H9 (cell line): ENCODE results near the gene ATXN1L. TPM values are rescaled to one million over a fixed set of nuclear protein-coding genes. Genes with fewer than 3 reads are reported as not detected.

ENCODE experiments used
- DNase-seq: peaks from one replicate; pipeline ENCODE4 v3.0.0-alpha.2; 2017
- H2AFZ ChIP-seq: one replicate; pipeline ENCODE4 v1.6.1; 2013; ENCODE audit warnings: mild to moderate bottlenecking, low read length, control low read depth, moderate library complexity
- H2AK5ac ChIP-seq: 2 replicates; pipeline ENCODE4 v1.6.1; 2013; ENCODE audit warnings: low read length, control low read depth, mixed read lengths; ENCODE audit not compliant: insufficient read length
- H2BK120ac ChIP-seq: one replicate; pipeline ENCODE4 v1.6.1; 2013; ENCODE audit warnings: low read depth, mild to moderate bottlenecking, low read length, control low read depth, inconsistent platforms; ENCODE audit not compliant: poor library complexity, severe bottlenecking
- H2BK12ac ChIP-seq: 2 replicates; pipeline ENCODE4 v1.6.1; 2013; ENCODE audit warnings: low read length, control low read depth, mixed read lengths, low read depth; ENCODE audit not compliant: insufficient read length
- H2BK15ac ChIP-seq: 2 replicates; pipeline ENCODE4 v1.6.1; 2013; ENCODE audit warnings: low read depth, low read length, control low read depth
- H2BK20ac ChIP-seq: one replicate; pipeline ENCODE4 v1.6.1; 2013; ENCODE audit warnings: low read depth, mild to moderate bottlenecking, low read length, control low read depth, inconsistent platforms; ENCODE audit not compliant: poor library complexity, severe bottlenecking
- H2BK5ac ChIP-seq: 2 replicates; pipeline ENCODE4 v1.6.1; 2013; ENCODE audit warnings: low read length, control low read depth, mixed read lengths; ENCODE audit not compliant: insufficient read length
- H3K14ac ChIP-seq: 2 replicates; pipeline ENCODE4 v1.6.1; 2013; ENCODE audit warnings: low read length, control low read depth; ENCODE audit not compliant: insufficient read depth
- H3K18ac ChIP-seq: 2 replicates; pipeline ENCODE4 v1.6.1; 2013; ENCODE audit warnings: low read depth, mild to moderate bottlenecking, mixed read lengths, low read length, control low read depth; ENCODE audit not compliant: insufficient read length
- H3K23ac ChIP-seq: 2 replicates; pipeline ENCODE4 v1.6.1; 2013; ENCODE audit warnings: low read length, control low read depth, mixed read lengths, low read depth; ENCODE audit not compliant: insufficient read length
- H3K23me2 ChIP-seq: 2 replicates; pipeline ENCODE4 v1.6.1; 2013; ENCODE audit warnings: low read depth, mild to moderate bottlenecking, mixed read lengths, low read length, control low read depth; ENCODE audit not compliant: insufficient read length, poor library complexity, severe bottlenecking
- H3K27ac ChIP-seq: 2 replicates; pipeline ENCODE4 v1.5.1; 2013; ENCODE audit warnings: low read length, control low read depth, mixed read lengths, low read depth; ENCODE audit not compliant: insufficient read length
- H3K27me3 ChIP-seq: 2 replicates; pipeline ENCODE4 v1.6.1; 2013; ENCODE audit warnings: low read length, control low read depth, inconsistent platforms; ENCODE audit not compliant: insufficient read depth
- H3K4ac ChIP-seq: 2 replicates; pipeline ENCODE4 v1.6.1; 2013; ENCODE audit warnings: low read depth, mild to moderate bottlenecking, control low read depth, inconsistent platforms, low read length, moderate library complexity
- H3K4me1 ChIP-seq: 2 replicates; pipeline ENCODE4 v1.6.1; 2013; ENCODE audit warnings: low read length, control low read depth, inconsistent platforms; ENCODE audit not compliant: insufficient read depth
- H3K4me2 ChIP-seq: 2 replicates; pipeline ENCODE4 v1.6.1; 2013; ENCODE audit warnings: low read length, control low read depth, mixed read lengths; ENCODE audit not compliant: insufficient read length, insufficient read depth
- H3K56ac ChIP-seq: 2 replicates; pipeline ENCODE4 v1.6.1; 2013; ENCODE audit warnings: low read depth, mild to moderate bottlenecking, mixed read lengths, low read length, control low read depth; ENCODE audit not compliant: insufficient read length
- H3K79me1 ChIP-seq: 2 replicates; pipeline ENCODE4 v1.6.1; 2013; ENCODE audit warnings: low read depth, mild to moderate bottlenecking, moderate library complexity, low read length, control low read depth, inconsistent platforms; ENCODE audit not compliant: insufficient read depth, poor library complexity, severe bottlenecking
- H3K79me2 ChIP-seq: 2 replicates; pipeline ENCODE4 v1.6.1; 2013; ENCODE audit warnings: low read length, control low read depth, inconsistent platforms; ENCODE audit not compliant: insufficient read depth
- H3K9ac ChIP-seq: 2 replicates; pipeline ENCODE4 v1.6.1; 2013; ENCODE audit warnings: low read length, control low read depth, mixed read lengths; ENCODE audit not compliant: insufficient read length; ENCODE audit errors: extremely low read depth
- H3K9me3 ChIP-seq: one replicate; pipeline ENCODE4 v1.6.1; 2013; ENCODE audit warnings: low read depth, low read length, inconsistent platforms; ENCODE audit not compliant: control insufficient read depth
- H3T11ph ChIP-seq: one replicate; pipeline ENCODE4 v1.6.1; 2013; ENCODE audit warnings: mild to moderate bottlenecking, low read length, control low read depth, inconsistent platforms
- H4K20me1 ChIP-seq: one replicate; pipeline ENCODE4 v1.6.1; 2013; ENCODE audit not compliant: control insufficient read depth, insufficient read length, insufficient read depth
- H4K5ac ChIP-seq: 2 replicates; pipeline ENCODE4 v1.6.1; 2013; ENCODE audit warnings: low read depth, mild to moderate bottlenecking, mixed read lengths, low read length, control low read depth; ENCODE audit not compliant: insufficient read length
- H4K8ac ChIP-seq: replicated peaks from 2 replicates; pipeline ENCODE4 v1.6.1; 2013; ENCODE audit warnings: low read length, control low read depth, mixed read lengths, low read depth; ENCODE audit not compliant: insufficient read length
- H4K91ac ChIP-seq: 2 replicates; pipeline ENCODE4 v1.6.1; 2013; ENCODE audit warnings: low read depth, mild to moderate bottlenecking, moderate library complexity, mixed read lengths, low read length, control low read depth; ENCODE audit not compliant: insufficient read length
- H3K27ac Mint-ChIP-seq, 3 experiments: 2 replicates in 2 of 3; 3 replicates in 1 of 3; pipeline ENCODE4 v1.8.0; 2020 to 2021; ENCODE audit warnings: mixed read lengths in 3 of 3, mild to moderate bottlenecking in 1 of 3, moderate library complexity in 1 of 3
- H3K27me3 Mint-ChIP-seq: 2 replicates; pipeline ENCODE4 v1.8.0; 2021; ENCODE audit warnings: low read depth, mild to moderate bottlenecking, moderate library complexity, mixed read lengths
- H3K36me3 Mint-ChIP-seq, 3 experiments: 2 replicates in 2 of 3; 3 replicates in 1 of 3; pipeline ENCODE4 v1.8.0; 2020 to 2021; ENCODE audit warnings: low read depth in 3 of 3, mixed read lengths in 3 of 3; ENCODE audit not compliant: insufficient read depth in 1 of 3
- H3K4me1 Mint-ChIP-seq, 2 experiments: 2 replicates each; pipeline ENCODE4 v1.8.0; 2020; ENCODE audit warnings: mixed read lengths in 2 of 2
- H3K4me3 Mint-ChIP-seq, 2 experiments: 2 replicates in 1 of 2; 3 replicates in 1 of 2; pipeline ENCODE4 v1.8.0; 2020 to 2021; ENCODE audit warnings: mild to moderate bottlenecking in 2 of 2, mixed read lengths in 2 of 2, moderate library complexity in 1 of 2
- H3K9me3 Mint-ChIP-seq, 2 experiments: 2 replicates in 1 of 2; 3 replicates in 1 of 2; pipeline ENCODE4 v1.8.0; 2020; ENCODE audit warnings: mild to moderate bottlenecking in 2 of 2, mixed read lengths in 2 of 2, moderate library complexity in 1 of 2
- WGBS: extraction: QIAGEN DNeasy Blood & Tissue Kit; methylation state at CpG from one replicate; pipeline ENCODE4 v1.1.7; 2013; ENCODE audit warnings: missing lambda C conversion rate, low lambda C conversion rate, mixed read lengths; ENCODE audit not compliant: insufficient read length; ENCODE audit errors: extremely low coverage; 5-methylcytosine and 5-hydroxymethylcytosine counted together
- total RNA-seq: library from RNA; stranded (reverse); gene quantifications from 2 replicates; pipeline ENCODE4 v1.2.1, GENCODE V29; 2021
- TF ChIP-seq, protein P1 (sequence below): fragments of 200-600 bp; sonication (generic); conservative IDR thresholded peaks from 3 replicates; pipeline ENCODE4 v1.8.0; 2021; ENCODE audit warnings: antibody characterized with exemption, mild to moderate bottlenecking

ATXN1L gene
- total RNA-seq, 1 experiment from 2014 or later = 30.3 TPM

DNA sequence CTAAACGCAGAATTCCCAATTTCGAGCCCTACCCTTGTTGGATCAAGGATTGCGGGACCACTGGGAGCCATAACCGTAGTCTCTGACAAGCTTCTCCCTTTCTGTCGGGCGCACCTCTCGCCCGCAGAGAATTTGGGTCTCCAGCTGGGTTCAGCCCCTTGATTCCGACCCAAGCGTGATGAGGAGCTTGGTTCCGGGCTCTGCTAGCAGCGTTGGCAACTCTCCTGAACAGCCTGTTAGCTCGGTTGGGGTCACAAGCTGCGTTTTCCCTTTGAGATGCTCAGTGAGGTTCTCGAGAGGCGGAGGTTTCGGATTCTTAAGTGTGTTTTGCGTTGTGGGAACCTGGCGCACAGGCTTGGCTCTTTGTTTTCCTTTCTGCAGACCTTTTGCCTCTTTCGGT, 655 bp downstream of the ATXN1L start:
- no peak overlapping the region for H2BK15ac ChIP-seq
- H3K4me1 ChIP-seq = peaks cover 3% of the 10 kb centered on the region; the same call in 1 of the 2 replicates
- no peak overlapping the region for H4K5ac ChIP-seq
- H4K20me1 ChIP-seq = no peaks in the 10 kb centered on the region
- Mint-ChIP-seq H3K4me1 (peaks cover 8 to 13% of the 10 kb centered on the region in 2 experiments), H3K4me3 (peak overlapping the region; percentile 90 to 94), H3K9me3 (no peaks in the 10 kb centered on the region), H3K27ac (peak overlapping the region; percentile 42 to 81 (median 56); a peak in 3 of 7 replicates), H3K27me3 (no peaks in the 10 kb centered on the region; the same call in 1 of the 2 replicates), H3K36me3 (peaks cover 16 to 33% (median 33%) of the 10 kb centered on the region in 3 experiments; a peak in 6 of 7 replicates)
- H3K79me2 ChIP-seq = peaks cover 12% of the 10 kb centered on the region; the same call in 1 of the 2 replicates
- H3K56ac ChIP-seq = no peak overlapping the region
- H2BK5ac ChIP-seq = no peak overlapping the region
- no peak overlapping the region for H2AFZ ChIP-seq
- no peak overlapping the region for H3K27ac ChIP-seq
- H3K18ac ChIP-seq = no peak overlapping the region
- no peaks in the 10 kb centered on the region for H3K9me3 ChIP-seq
- no peak overlapping the region for H2BK120ac ChIP-seq
- no peak overlapping the region for H4K8ac ChIP-seq
- H3K14ac ChIP-seq = no peak overlapping the region; the same call in 1 of the 2 replicates
- no peaks in the 10 kb centered on the region for H3K79me1 ChIP-seq
- H3K23me2 ChIP-seq = peaks cover 5% of the 10 kb centered on the region
- peak overlapping the region; percentile 32; the same call in 1 of the 2 replicates for H3K4ac ChIP-seq
- H3K9ac ChIP-seq = peak overlapping the region; percentile 60
- no peak overlapping the region for H4K91ac ChIP-seq
- H2BK20ac ChIP-seq = no peak overlapping the region
- no peak overlapping the region for H3T11ph ChIP-seq
- H3K23ac ChIP-seq = no peak overlapping the region
- no peak overlapping the region for H2AK5ac ChIP-seq
- TF ChIP-seq, protein P1, sequence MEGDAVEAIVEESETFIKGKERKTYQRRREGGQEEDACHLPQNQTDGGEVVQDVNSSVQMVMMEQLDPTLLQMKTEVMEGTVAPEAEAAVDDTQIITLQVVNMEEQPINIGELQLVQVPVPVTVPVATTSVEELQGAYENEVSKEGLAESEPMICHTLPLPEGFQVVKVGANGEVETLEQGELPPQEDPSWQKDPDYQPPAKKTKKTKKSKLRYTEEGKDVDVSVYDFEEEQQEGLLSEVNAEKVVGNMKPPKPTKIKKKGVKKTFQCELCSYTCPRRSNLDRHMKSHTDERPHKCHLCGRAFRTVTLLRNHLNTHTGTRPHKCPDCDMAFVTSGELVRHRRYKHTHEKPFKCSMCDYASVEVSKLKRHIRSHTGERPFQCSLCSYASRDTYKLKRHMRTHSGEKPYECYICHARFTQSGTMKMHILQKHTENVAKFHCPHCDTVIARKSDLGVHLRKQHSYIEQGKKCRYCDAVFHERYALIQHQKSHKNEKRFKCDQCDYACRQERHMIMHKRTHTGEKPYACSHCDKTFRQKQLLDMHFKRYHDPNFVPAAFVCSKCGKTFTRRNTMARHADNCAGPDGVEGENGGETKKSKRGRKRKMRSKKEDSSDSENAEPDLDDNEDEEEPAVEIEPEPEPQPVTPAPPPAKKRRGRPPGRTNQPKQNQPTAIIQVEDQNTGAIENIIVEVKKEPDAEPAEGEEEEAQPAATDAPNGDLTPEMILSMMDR = no peak
- no peak for DNase-seq
- WGBS = no CpG with 5 or more reads among the region's 20 CpGs
- peak overlapping the region; percentile 88 for H3K4me2 ChIP-seq
- no peak overlapping the region for H2BK12ac ChIP-seq
- H3K27me3 ChIP-seq = no peaks in the 10 kb centered on the region
